ENCODE data around the gene CDK5. TPM values are rescaled to one million over a fixed set of nuclear protein-coding genes. Genes with fewer than 3 reads are reported as not detected.

Gene CDK5
- total and polyA plus RNA-seq, 9 of the 15 experiments (the other 6 are each of a cell fraction or from before 2014, with no cell fraction given) = 3.2 to 38.0 (median 27.5) TPM

- TF ChIP-seq, protein P1, sequence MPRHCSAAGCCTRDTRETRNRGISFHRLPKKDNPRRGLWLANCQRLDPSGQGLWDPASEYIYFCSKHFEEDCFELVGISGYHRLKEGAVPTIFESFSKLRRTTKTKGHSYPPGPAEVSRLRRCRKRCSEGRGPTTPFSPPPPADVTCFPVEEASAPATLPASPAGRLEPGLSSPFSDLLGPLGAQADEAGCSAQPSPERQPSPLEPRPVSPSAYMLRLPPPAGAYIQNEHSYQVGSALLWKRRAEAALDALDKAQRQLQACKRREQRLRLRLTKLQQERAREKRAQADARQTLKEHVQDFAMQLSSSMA (CRISPR knock-in tag; IDR thresholded peaks at IDR 0.05) = no peak
- TF ChIP-seq ZNF24 (IDR thresholded peaks at IDR 0.05) = no peak
- TF ChIP-seq PHB (CRISPR knock-in tag; IDR thresholded peaks at IDR 0.05) = no peak
- no peak for TF ChIP-seq SRSF7 (optimal IDR thresholded peaks at IDR 0.05; ENCODE audit: low read depth, low read length)
- no peak for TF ChIP-seq CEBPB (tag; IDR thresholded peaks at IDR 0.05)
- peak; percentile 75; the same call in 1 of the 2 replicates for TF ChIP-seq ELF1 (tag; IDR thresholded peaks at IDR 0.05)
- TF ChIP-seq ZC3H8 (IDR thresholded peaks at IDR 0.05) = no peak
- TF ChIP-seq ZFP36 (IDR thresholded peaks at IDR 0.05; ENCODE audit: low read depth, low read length, partially characterized antibody) = no peak
- TF ChIP-seq CXXC5 (CRISPR knock-in tag; IDR thresholded peaks at IDR 0.05) = no peak
- no peak for TF ChIP-seq FOXK1 (CRISPR knock-in tag; IDR thresholded peaks at IDR 0.05; ENCODE audit: borderline replicate concordance)
- TF ChIP-seq, protein P2, sequence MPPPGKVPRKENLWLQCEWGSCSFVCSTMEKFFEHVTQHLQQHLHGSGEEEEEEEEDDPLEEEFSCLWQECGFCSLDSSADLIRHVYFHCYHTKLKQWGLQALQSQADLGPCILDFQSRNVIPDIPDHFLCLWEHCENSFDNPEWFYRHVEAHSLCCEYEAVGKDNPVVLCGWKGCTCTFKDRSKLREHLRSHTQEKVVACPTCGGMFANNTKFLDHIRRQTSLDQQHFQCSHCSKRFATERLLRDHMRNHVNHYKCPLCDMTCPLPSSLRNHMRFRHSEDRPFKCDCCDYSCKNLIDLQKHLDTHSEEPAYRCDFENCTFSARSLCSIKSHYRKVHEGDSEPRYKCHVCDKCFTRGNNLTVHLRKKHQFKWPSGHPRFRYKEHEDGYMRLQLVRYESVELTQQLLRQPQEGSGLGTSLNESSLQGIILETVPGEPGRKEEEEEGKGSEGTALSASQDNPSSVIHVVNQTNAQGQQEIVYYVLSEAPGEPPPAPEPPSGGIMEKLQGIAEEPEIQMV (tag; conservative IDR thresholded peaks at IDR 0.05; ENCODE audit: low read depth) = no peak
- no peak; the same call in 1 of the 2 replicates for TF ChIP-seq ZHX1 (conservative IDR thresholded peaks at IDR 0.05; ENCODE audit: low read length)
- no peak for TF ChIP-seq ZNF707 (CRISPR knock-in tag; conservative IDR thresholded peaks at IDR 0.05)
- TF ChIP-seq FOXA3 (CRISPR knock-in tag; conservative IDR thresholded peaks at IDR 0.05 in 1 of 2, IDR thresholded peaks at IDR 0.05 in 1 of 2) = no peak; a peak in 1 of 4 replicates
- TF ChIP-seq, protein P3, sequence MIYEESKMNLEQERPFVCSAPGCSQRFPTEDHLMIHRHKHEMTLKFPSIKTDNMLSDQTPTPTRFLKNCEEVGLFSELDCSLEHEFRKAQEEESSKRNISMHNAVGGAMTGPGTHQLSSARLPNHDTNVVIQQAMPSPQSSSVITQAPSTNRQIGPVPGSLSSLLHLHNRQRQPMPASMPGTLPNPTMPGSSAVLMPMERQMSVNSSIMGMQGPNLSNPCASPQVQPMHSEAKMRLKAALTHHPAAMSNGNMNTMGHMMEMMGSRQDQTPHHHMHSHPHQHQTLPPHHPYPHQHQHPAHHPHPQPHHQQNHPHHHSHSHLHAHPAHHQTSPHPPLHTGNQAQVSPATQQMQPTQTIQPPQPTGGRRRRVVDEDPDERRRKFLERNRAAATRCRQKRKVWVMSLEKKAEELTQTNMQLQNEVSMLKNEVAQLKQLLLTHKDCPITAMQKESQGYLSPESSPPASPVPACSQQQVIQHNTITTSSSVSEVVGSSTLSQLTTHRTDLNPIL (CRISPR knock-in tag; IDR thresholded peaks at IDR 0.05) = no peak
- TF ChIP-seq NFYB (IDR thresholded peaks at IDR 0.05; ENCODE audit: extremely low read depth, insufficient read length) = peak; percentile 61
- TF ChIP-seq HSF4 (CRISPR knock-in tag; IDR thresholded peaks at IDR 0.05; ENCODE audit: borderline replicate concordance) = no peak
- no peak for TF ChIP-seq ZBED1 (IDR thresholded peaks at IDR 0.05)
- TF ChIP-seq ZNF174 (CRISPR knock-in tag; IDR thresholded peaks at IDR 0.05) = 0 out of 2 replicates have a peak, but pooled peaks have one; percentile 46
- TF ChIP-seq, protein P4, sequence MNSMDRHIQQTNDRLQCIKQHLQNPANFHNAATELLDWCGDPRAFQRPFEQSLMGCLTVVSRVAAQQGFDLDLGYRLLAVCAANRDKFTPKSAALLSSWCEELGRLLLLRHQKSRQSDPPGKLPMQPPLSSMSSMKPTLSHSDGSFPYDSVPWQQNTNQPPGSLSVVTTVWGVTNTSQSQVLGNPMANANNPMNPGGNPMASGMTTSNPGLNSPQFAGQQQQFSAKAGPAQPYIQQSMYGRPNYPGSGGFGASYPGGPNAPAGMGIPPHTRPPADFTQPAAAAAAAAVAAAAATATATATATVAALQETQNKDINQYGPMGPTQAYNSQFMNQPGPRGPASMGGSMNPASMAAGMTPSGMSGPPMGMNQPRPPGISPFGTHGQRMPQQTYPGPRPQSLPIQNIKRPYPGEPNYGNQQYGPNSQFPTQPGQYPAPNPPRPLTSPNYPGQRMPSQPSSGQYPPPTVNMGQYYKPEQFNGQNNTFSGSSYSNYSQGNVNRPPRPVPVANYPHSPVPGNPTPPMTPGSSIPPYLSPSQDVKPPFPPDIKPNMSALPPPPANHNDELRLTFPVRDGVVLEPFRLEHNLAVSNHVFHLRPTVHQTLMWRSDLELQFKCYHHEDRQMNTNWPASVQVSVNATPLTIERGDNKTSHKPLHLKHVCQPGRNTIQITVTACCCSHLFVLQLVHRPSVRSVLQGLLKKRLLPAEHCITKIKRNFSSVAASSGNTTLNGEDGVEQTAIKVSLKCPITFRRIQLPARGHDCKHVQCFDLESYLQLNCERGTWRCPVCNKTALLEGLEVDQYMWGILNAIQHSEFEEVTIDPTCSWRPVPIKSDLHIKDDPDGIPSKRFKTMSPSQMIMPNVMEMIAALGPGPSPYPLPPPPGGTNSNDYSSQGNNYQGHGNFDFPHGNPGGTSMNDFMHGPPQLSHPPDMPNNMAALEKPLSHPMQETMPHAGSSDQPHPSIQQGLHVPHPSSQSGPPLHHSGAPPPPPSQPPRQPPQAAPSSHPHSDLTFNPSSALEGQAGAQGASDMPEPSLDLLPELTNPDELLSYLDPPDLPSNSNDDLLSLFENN (IDR thresholded peaks at IDR 0.05; ENCODE audit: low read depth in 2 of 2, low read length in 2 of 2) = no peak
Measured at GRCh38 chr7:151008143-151008510, 49.6 kb downstream of the CDK5 start (continued).

Data from K562 (cell line).